Pons (tissue), 1 donor: ENCODE data around the gene KCNG1.
"Not testable (repeated sequence)": the region's sequence is repeated elsewhere in the genome, so short reads cannot be mapped to it uniquely, and the experiment has no call there.

Source experiments
- DNase-seq: peaks from one replicate; pipeline ENCODE4 v3.0.0-alpha.2; 2016; ENCODE audit warnings: low spot score

The KCNG1 gene, protein sequence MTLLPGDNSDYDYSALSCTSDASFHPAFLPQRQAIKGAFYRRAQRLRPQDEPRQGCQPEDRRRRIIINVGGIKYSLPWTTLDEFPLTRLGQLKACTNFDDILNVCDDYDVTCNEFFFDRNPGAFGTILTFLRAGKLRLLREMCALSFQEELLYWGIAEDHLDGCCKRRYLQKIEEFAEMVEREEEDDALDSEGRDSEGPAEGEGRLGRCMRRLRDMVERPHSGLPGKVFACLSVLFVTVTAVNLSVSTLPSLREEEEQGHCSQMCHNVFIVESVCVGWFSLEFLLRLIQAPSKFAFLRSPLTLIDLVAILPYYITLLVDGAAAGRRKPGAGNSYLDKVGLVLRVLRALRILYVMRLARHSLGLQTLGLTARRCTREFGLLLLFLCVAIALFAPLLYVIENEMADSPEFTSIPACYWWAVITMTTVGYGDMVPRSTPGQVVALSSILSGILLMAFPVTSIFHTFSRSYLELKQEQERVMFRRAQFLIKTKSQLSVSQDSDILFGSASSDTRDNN

DNA sequence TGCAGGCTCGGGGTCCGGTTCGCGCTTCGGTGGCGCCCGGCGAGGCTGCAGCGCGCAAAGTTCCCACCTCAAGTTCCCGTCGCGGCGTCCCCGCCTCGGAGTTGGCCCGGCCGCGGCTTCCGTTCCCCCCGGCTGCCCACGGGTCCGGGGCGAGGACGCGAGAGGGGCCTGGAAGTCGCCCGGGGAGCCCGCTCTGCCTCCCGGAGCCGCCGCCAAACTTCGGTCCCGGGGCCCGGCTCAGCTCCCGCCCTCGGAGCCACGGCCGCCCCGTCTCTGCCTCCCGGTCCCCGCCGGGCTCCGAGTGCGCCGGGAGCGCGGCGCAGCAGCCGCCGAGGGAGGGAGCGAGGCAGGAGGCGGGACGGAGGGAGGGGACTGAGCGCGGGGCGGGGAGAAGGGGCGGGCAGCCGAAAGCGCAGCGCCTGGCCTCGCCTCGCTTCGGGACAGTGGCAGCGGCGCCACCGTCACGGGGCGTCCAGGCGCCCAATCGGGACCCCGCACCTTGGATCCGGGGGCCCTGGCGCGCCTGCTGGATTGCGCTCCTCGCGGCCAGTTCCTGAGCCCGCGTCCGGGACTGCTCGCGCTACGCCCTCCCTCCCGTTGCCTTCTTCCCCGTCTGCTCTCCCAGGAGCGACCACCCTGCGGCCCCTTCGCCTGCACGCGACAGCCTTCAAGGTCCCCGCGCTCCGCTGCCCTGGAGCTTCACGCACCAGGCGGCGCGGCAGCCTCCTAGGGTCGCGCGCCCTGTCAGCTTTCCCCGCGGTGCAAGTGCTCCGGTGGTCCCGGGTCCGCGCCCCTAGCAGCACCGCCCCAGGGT, at the start of gene KCNG1:
TSS of gene KCNG1 (minus strand) at position 305 of the 814 bp plus-strand sequence. CDS start 12,769 bp downstream, outside the sequence.
- DNase-seq, result no peak

DNA sequence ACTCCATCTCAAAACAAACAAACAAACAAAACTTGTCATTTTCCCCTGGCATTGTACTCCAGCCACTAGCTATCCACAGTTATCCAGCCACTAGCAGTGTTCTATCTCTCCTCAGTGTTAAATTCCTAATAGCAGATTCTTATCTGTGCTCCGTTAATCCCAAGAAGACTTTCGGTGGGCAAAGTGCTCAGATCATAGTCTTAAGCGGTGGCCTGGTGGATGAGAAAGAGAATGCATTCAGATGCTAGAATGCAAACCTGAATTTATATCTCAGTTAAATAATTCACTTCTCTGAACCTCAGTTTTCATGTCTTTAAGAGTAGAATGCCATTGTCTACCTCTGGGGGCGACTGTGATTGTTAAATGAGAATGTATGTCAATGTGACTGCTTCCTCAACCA, 47.7 kb upstream of the KCNG1 start:
- DNase-seq, result no peak

DNA sequence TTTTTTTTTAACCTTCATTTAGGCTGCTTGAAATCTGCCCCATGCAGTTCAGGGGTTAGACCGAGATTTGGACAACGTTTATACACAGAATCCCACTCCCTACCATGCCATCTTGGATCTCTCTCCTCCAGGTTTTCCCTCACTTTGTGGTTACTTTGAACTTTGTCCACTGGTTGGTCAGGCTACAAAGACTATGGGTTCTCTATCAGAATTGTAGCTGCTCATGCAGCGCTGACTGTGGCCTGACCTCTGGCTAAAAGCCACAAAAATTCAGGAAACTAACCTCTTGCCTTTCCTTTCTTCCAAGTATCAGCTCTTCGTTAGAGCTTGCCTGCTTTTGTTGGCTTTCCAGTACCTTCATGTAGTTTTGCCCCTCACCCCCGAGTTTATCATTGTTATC, 44.9 kb upstream of the KCNG1 start:
- no peak for DNase-seq

DNA sequence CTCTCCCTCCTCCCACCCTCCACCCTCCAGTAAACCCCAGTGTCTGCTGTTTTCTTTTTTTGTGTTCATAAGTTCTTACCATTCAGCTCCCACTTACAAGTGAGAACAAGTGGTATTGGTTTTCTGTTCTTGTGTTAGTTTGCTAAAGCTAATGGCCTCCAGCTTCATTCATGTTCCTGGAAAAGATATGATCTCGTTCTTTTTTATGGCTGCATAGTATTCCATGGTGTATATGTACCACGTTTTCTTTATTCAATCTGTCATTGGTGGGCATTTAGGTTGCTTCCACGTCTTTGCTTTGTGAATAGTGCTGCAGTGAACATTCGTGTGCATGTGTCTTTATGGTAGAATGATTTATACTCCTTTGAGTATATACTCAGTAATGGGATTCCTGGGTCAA, 42.7 kb upstream of the KCNG1 start:
- DNase-seq, result no peak

DNA sequence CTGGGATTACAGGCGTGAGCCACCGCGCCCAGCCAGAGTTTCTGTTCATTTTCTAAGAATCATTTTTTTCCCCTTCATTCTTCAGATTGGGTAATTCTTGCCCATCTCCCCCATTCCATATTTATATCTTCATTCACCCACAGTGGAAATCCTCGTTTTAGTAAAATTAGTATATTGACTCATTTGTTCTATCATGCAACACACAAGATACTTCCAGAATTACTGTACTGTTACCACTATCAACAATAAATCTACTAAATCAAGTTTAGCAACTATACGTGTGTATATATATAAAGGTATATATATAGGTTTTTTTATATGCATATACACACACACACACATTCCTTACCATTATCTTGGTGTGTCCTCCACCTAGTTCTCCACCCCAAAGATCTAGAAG, 41.2 kb upstream of the KCNG1 start:
- no peak for DNase-seq

DNA sequence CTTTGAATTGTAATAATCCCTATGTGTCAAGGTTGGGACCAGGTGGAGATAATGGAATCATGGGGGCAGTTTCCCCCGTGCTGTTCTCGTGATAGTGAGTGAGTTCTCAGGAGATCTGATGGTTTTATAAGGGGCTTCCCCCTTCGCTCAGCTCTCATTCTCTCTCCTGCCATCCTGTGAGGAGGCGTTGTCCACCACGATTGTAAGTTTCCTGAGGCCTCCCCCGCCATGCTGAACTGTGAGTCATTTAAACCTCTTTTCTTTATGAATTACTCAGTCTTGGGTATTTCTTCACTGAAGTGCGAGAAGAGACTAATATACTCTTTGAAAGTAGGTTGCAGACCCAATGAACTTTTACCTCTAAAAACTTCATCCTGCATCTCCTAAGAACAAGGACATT, 39.2 kb upstream of the KCNG1 start:
- DNase-seq, result no peak

DNA sequence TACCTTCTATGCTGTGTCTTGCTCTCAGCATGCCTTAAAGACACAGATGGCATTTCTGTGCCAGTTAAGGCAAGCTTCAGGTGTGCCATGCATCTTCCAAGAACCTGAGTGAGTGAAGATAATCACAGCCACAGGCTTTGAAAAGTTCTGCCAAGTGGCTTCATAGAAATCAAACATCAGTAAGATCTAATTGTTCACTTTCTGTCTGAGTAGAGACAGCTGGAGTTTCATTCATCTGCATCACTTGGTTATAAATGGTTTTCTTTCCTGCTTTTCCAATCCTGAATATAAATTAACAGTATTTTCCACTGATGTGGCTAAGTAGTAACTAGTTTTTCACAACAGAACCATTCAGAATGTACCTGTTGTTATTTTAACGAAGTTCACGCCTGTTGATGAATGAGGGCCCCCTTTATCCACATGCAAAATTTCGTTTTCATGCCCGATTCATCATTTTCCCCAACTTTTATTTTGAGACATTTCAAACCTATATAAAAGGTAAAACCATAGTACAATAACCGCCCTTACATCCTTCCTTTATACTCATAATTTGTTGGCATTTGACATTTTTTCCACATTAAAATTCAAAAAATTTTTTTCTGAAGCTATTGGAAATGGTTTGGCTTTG, 38.6 kb upstream of the KCNG1 start:
- DNase-seq, result no peak

DNA sequence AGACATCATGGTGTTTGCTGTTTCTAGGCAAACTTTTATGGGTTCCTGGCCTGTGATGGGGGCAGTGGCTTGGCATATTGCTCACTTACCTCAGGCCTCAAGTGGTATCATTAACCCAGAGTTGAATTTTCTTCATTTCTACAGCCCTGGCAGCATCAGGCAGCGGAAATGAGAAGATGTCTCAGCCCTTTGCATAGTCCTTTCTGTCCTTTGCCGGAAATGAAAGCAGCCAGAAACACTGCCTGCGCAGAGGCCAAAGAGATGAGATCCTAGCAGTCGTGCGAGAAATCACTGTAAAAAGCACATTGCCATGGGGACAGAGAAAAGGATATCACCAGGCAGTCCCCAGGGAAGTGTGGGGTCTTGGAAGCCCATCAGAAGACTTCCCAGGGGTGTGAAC, 37.4 kb upstream of the KCNG1 start:
- no peak for DNase-seq

DNA sequence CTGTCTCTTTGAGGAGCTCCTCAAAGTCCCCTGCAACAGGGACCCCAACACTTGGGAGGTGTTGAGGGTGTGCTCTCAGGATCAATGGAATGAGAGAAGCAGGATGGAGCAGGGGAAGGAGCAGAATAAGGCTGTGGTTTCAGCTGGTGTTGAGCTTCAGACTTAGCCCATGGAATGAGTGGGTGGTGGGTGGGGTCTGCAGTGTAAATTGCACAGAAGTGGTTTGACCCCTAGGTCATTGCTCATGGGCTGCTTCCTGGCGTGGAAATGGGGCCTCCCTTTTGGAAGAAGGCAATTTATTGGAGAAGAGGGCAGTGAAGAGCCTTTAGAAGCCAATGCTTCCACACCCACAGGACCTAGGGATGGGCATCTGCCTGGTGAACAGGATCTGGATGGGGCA, 37.0 kb upstream of the KCNG1 start:
- no peak for DNase-seq

DNA sequence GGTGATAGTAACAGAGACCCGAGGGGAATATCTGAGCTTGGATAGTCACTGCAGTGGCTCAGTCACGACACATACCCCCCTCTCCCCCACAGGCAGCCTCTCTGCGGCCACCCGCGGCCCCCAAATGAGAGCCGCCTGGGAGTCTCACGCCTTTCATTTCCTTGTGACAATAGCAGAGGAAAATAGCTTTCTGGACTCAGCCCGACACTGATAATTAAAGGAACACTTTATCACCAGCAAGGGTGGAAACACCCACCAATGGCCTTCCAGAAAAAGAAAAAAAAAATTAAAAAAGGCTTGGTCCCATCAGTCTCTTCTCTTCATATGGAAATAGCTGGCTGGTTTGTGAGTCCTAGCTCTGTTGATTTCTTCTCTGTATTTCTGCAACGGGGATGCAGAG, 35.1 kb upstream of the KCNG1 start:
- no peak for DNase-seq

DNA sequence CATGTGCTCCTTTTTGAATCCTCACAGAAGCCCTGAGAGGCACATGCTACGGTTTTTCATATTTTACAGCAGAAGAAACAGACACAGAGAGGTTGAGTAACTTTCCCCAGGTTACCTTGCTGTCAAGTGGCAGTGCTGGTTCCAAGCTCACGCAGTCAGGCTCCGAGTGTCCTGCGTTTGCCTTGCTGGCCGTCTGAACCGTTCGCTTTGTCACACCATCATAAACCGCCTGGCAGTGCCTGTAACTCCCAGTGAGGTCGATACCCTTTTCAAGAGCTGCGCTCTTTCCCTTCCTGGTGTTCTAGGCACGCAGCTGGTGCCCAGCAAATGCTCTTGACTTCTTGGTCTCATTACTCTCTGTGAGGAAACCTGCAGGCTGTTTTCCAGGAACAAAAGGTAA, 31.3 kb upstream of the KCNG1 start:
- no peak for DNase-seq

DNA sequence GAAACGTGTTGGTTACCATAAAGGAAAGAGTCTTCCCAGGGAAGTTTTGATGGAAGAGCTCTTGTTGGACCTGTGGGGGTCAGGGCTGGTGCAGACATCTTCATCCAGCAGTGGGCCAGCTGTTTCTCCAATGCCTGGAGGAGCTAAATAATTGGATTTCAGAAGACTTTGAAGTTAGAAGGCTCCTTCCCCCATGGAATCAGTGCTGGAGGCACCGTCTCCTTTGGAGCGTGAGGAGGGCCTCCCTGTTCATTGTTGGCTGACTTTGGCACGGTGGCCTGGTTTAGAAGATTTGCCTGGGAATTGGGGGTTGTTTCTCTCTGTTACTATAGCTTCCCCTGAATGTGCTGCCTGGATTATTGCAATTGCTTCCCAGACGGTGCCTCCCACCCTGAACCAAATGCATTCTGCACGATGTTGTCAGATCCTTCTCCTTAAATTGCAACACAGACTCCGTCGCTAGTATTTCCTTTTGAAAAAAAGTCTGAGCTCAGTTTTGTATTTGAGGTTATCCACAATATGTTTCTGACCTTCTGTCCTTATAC, 27.7 kb upstream of the KCNG1 start:
- DNase-seq, result no peak

DNA sequence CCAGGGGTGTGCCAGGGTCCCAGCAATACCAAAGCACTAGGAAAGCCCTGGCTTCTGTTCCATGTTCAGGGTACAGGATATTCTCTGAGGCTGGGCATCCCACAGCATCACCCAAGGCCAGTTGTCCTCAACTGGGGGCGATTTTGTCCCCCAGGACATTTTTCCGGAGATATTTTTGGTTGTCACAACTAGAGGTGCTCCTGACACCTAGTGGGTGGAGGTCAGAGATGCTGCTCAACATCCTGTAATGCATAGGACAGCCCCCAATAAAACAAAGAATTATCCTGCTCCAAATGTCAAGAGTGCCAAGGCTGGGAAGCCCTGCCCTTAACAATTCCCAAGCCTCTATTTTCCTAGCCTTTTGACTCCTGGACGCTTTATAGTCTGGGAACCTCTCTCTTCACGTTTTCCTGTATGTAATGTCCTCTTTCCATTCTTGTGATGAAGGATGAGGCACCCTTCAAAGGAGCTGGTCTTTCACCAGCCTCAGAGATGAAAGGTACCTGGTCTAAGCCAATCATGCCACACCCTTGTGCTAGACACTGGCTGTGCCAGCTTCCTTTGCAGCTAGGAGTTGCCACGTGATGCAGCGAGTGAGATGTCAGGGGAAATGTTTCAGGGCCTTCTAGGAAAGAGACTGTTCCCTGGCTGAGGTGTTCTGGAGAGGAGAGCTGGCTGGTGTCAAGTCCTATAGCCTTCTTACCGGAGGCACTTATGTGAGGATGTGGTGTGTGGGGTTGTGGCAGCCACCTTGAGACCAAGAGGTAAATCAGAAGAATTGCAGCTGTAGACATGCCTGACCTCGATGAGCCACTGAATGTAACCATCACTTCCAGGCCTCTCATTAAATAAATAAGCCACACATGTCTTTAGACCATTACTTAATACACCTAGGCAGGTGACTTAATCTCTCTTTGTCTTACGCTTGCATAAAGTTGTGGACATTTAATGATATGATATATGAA, 23.4 kb upstream of the KCNG1 start:
- DNase-seq, result no peak

DNA sequence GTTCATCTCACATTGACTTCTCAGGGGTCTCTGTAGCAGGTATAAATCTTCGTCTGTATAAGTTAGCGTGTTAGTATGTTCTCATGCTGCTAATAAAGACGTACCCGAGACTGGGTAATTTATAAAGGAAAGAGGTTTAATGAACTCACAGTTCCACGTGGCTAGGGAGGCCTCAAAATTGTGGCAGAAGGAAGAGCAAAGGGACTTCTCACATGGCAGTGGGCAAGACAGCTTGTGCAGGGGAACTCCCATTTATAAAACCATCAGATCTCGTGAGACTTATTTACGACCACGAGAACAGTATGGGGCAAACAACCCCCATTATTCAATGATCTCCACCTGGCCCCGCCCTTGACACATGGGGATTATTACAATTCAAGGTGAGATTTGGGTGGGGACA, 22.6 kb upstream of the KCNG1 start:
- DNase-seq, result not testable (repeated sequence)

DNA sequence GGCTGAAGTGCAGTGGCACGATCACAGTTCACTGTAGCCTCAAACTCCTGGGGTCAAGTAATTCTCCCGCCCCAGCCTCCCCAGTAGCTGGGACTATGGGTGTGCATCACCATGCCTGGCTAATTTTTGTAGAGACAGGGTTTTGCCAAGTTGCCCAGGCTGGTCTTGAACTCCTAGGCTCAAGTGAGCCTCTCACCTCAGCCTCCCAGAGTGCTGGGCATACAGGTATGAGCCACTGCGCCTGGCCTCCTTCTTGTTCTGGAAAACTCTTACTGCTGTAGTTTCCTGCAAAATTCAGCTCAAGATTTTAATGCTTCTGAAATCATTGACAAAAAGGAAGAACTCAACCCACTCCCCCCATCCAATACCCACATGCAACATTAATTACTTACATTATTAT, 21.9 kb upstream of the KCNG1 start:
- no peak for DNase-seq

DNA sequence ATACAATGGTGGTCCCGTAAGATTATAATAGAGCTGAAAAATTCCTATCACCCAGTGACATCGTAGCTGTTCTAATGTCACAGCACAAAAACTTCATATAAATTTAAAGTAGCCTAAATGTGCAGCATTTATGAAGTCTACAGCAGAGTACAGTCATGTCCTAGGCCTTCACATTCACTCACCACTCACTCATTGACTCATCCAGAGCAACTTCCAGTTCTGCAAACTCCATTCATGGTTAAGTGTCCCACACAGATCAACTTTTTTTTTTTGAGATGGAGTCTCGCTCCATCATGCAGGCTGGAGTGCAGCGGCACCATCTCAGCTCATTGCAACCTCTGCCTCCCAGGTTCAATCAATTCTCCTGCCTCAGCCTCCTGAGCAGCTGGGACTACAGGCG, 20.9 kb upstream of the KCNG1 start:
- DNase-seq, result no peak

DNA sequence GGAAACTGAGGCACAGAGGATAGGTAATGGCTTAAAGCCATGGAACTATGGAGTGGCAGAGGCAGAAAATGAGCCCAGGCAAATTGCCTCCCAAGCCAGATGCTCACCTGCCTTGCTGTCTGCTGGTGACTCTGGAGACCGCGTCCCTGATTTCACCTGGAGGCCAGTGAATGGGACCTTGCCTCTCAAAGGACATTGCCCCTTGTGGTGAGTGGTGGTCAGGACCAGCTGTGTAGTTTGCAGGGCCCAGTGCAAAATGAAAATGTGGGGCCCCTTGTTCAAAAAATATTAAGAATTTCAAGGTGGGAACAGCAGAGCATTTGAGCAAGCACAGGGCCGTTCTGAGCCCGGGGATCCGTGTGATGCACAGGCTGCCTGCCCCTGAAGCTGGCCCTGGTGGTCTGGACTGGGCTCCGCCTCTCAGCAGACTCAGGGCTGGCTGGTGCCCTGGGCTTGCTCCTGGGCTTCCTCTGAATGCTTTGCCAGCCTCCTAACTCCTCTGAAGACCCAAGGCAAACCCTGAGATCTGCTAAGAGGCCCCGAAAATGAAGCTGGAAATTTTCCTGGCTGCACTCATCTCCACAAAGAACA, 19.8 kb upstream of the KCNG1 start:
- no peak for DNase-seq

DNA sequence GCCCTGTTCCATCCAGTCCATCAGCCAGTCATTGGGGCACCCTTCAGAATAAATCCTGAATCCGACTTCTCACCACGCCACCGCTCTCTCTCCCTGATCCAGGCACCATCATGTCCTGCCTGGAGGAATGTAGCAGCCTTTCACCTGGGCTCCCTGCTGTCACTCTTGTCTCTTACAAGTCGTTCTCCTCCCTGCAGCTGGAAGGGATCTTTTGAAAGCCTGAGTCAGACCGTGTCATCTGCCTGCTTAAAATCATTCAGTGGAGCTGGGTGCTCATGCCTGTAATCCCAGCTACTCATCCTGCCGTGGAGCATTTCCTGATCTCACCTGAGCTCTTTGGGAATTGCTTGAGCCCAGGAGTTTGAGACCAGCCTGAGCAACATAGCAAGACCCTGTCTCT, 19.2 kb upstream of the KCNG1 start:
- no peak for DNase-seq

DNA sequence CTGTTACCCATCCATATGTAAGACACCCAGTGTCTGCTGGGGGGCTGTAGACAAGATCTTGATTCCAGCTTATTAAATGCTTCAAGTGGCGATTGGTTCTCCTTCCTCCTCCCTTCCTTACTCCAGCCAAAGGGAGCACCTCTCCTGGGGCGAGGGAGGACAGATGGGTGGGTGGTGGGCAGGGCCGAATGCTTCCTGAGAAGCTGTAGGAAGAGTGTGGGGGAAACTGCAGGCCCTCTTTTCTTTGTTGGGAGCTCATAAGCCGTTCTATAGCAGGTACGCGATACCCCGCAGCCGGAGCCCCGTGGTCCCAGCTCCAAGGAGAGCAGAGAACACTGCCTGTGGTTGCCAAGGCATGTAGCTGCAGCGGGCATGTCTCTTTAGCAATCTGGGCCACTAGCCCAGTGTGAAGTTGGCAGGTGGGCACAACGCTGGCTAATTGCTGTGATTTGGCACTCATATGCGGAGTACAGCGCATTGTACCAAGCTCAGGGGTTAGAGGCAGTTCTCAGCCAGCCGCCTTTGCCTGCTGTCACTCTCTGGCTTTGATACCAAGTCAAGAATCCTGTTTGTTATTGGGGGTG, 14.7 kb upstream of the KCNG1 start:
- DNase-seq, result no peak

DNA sequence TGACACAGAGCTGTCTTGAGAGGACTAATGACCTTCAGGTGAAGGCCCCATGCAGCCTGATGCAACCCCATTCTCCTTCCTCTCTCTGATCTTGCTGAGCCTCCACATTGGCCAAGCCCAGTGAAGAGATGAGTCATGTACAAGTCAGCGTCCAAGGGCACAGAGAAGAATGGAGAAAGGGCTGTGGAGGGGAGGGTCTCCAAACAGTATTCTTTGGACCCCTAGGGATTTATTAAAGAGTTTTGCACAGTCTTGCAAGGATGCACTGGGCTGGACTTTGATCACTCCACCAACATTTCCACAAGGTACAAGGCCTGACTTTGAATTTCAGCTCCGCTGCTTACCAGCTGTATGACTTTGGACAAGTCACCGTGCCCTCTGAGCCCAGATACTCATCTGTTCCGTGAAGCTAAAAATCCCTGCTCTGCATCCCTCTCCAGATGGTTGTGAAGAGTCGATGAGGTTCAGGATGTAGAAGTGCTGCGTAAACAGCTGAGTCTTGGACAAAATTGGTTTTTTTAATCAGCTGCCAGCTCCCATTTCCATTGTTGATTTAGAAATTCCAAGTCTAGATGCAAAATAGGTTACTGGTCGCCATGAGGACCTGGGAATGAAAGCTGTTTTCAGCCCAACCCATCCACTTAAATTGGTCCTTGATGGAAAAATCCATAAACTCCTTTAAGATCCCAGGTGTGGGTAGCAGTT, 14.1 kb upstream of the KCNG1 start:
- no peak for DNase-seq
